Vagina (tissue), 2 donors: Measurements from ENCODE around the gene DLD.

Experiments
- CTCF ChIP-seq, 3 experiments: fragments of 450-650 bp in 2 of 3; fragments of 200-600 bp in 1 of 3; sonication (generic) in 1 of 3; IDR thresholded peaks; one replicate each; pipeline ENCODE4 v1.5.1; 2017 to 2019; ENCODE audit warnings: antibody characterized with exemption in 3 of 3, mild to moderate bottlenecking in 2 of 3, moderate library complexity in 2 of 3
- POLR2A ChIP-seq, 2 donors: fragments of 450-650 bp; IDR thresholded peaks; one replicate each; pipeline ENCODE4 v1.6.1; 2017; ENCODE audit warnings: antibody characterized with exemption in 2 of 2, mild to moderate bottlenecking in 2 of 2, moderate library complexity in 2 of 2
- POLR2AphosphoS5 ChIP-seq, 2 donors: sonication (generic); formaldehyde crosslinking; IDR thresholded peaks; one replicate each; pipeline ENCODE4 v1.9.0; 2017; ENCODE audit warnings: antibody characterized with exemption in 2 of 2, mild to moderate bottlenecking in 2 of 2, low read depth in 1 of 2; ENCODE audit not compliant: insufficient read depth in 1 of 2

GRCh38 chr7:107922886-107923285, 31.9 kb downstream of the DLD start:
- TF ChIP-seq CTCF (IDR thresholded peaks at IDR 0.05) (no peak), POLR2A (IDR thresholded peaks at IDR 0.05) (no peak), POLR2AphosphoS5 (IDR thresholded peaks at IDR 0.05; ENCODE audit: insufficient read depth in 1 of 2, low read depth in 1 of 2) (no peak)
